Testis (tissue), 2 donors: Measurements from ENCODE around the gene ACSF2.
"Not testable (repeated sequence)": the region's sequence is repeated elsewhere in the genome, so short reads cannot be mapped to it uniquely, and the experiment has no call there.

Source experiments
- CTCF ChIP-seq, 3 experiments: fragments of 450-650 bp in 2 of 3; fragments of 200-600 bp in 1 of 3; sonication (generic) in 1 of 3; IDR thresholded peaks; one replicate each; pipeline ENCODE4 v1.5.1; 2016 to 2019; ENCODE audit warnings: antibody characterized with exemption in 3 of 3, mild to moderate bottlenecking in 2 of 3, moderate library complexity in 1 of 3
- POLR2A ChIP-seq: fragments of 450-650 bp; IDR thresholded peaks from one replicate; pipeline ENCODE4 v1.6.1; 2017; ENCODE audit warnings: antibody characterized with exemption, mild to moderate bottlenecking, moderate library complexity

DNA sequence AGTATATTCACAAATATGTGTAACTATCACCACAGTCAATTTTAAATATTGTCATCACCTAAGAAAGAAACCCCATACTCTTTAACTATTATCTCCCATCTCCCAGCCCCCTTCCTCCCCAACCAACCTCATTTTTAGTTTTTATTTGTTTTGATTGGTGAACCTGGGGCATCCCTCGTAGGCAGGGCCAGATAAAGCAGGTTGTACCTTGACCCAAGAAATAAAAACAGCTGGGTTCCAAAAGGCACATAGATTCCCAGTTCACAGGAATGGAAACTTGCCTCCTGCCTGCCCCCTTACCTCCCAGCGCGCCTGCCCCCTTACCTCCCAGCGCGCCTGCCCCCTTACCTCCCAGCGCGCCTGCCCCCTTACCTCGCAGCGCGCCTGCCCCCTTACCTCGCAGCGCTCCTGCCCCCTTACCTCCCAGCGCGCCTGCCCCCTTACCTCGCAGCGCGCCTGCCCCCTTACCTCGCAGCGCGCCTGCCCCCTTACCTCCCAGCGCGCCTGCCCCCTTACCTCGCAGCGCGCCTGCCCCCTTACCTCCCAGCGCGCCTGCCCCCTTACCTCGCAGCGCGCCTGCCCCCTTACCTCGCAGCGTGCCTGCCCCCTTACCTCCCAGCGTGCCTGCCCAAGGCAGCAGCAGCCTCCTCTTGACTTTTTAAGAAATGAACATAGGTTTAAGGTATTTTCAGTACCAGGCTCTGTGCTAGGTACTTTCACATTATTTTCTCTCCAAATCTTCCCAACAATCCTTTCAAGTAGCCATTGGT lies 49.9 kb downstream of the ACSF2 start:
- not testable (repeated sequence) for TF ChIP-seq CTCF (IDR thresholded peaks at IDR 0.05); POLR2A
